ENCODE results near the gene POLE.
A peak's percentile ranks its signal among the peaks of the same experiment; 100 is the strongest.

Gene POLE

GRCh38 chr12:132623072-132623869, 63.9 kb downstream of the POLE start:
- Histone ChIP-seq H3K27ac (ENCODE audit: low read depth, low read length) (no peak overlapping the region), H3K9ac (ENCODE audit: low read length in 5 of 5) (no peak overlapping the region), H3K4me1 (ENCODE audit: control insufficient read depth in 5 of 5, insufficient read depth in 5 of 5, low read length in 5 of 5) (peaks cover 4 to 12% (median 11%) of the 10 kb centered on the region in 5 donors), H3K36me3 (ENCODE audit: control insufficient read depth in 5 of 5, insufficient read depth in 5 of 5, low read length in 5 of 5) (peaks cover 0 to 27% (median 24%) of the 10 kb centered on the region in 5 donors), H3K9me3 (ENCODE audit: control insufficient read depth in 5 of 5, low read length in 5 of 5) (no peaks in the 10 kb centered on the region), H3K4me3 (ENCODE audit: low read depth in 1 of 5, low read length in 5 of 5) (peak overlapping the region in 1 of 5 donors; percentile 22), H3K27me3 (ENCODE audit: control insufficient read depth in 5 of 5, insufficient read depth in 4 of 5, low read length in 5 of 5) (peaks cover 7 to 28% (median 17%) of the 10 kb centered on the region in 5 donors)

- Histone ChIP-seq H3K27ac (ENCODE audit: low read depth, low read length) (no peak overlapping the region), H3K9ac (ENCODE audit: low read length in 5 of 5) (peak overlapping the region in 1 of 5 donors; percentile 21), H3K36me3 (ENCODE audit: control insufficient read depth in 5 of 5, insufficient read depth in 5 of 5, low read length in 5 of 5) (peaks cover 0 to 27% (median 24%) of the 10 kb centered on the region in 5 donors), H3K27me3 (ENCODE audit: control insufficient read depth in 5 of 5, insufficient read depth in 4 of 5, low read length in 5 of 5) (peaks cover 12 to 35% (median 23%) of the 10 kb centered on the region in 5 donors), H3K4me3 (ENCODE audit: low read depth in 1 of 5, low read length in 5 of 5) (peak overlapping the region in 1 of 5 donors; percentile 22), H3K4me1 (ENCODE audit: control insufficient read depth in 5 of 5, insufficient read depth in 5 of 5, low read length in 5 of 5) (peaks cover 6 to 12% (median 11%) of the 10 kb centered on the region in 5 donors), H3K9me3 (ENCODE audit: control insufficient read depth in 5 of 5, low read length in 5 of 5) (peaks cover 0 to 3% (median 0%) of the 10 kb centered on the region in 5 donors)
These were observed 64.6 kb downstream of the POLE start for GRCh38 chr12:132622437-132623071.

- no peak overlapping the region for H3K27ac ChIP-seq (ENCODE audit: low read depth, low read length)
- peaks cover 0 to 27% (median 24%) of the 10 kb centered on the region in 5 donors for H3K36me3 ChIP-seq (ENCODE audit: control insufficient read depth in 5 of 5, insufficient read depth in 5 of 5, low read length in 5 of 5)
- H3K4me3 ChIP-seq (ENCODE audit: low read depth in 1 of 5, low read length in 5 of 5): no peak overlapping the region
These were observed 65.3 kb downstream of the POLE start for GRCh38 chr12:132621657-132622435.

GRCh38 chr12:132620899-132621656, 66.1 kb downstream of the POLE start:
- H3K36me3 ChIP-seq (ENCODE audit: control insufficient read depth in 5 of 5, insufficient read depth in 5 of 5, low read length in 5 of 5): peaks cover 0 to 26% (median 22%) of the 10 kb centered on the region in 5 donors
- peaks cover 6 to 12% (median 11%) of the 10 kb centered on the region in 5 donors for H3K4me1 ChIP-seq (ENCODE audit: control insufficient read depth in 5 of 5, insufficient read depth in 5 of 5, low read length in 5 of 5)
- H3K27me3 ChIP-seq (ENCODE audit: control insufficient read depth in 5 of 5, insufficient read depth in 4 of 5, low read length in 5 of 5): peaks cover 20 to 48% (median 35%) of the 10 kb centered on the region in 5 donors
- H3K9me3 ChIP-seq (ENCODE audit: control insufficient read depth in 5 of 5, low read length in 5 of 5): peaks cover 0 to 13% (median 5%) of the 10 kb centered on the region in 5 donors
- H3K4me3 ChIP-seq (ENCODE audit: low read depth in 1 of 5, low read length in 5 of 5): no peak overlapping the region
- no peak overlapping the region for H3K27ac ChIP-seq (ENCODE audit: low read depth, low read length)
- no peak overlapping the region for H3K9ac ChIP-seq (ENCODE audit: low read length in 5 of 5)

More at GRCh38 chr12:132621657-132622435, 65.3 kb downstream of the POLE start:
- peaks cover 19 to 42% (median 30%) of the 10 kb centered on the region in 5 donors for H3K27me3 ChIP-seq (ENCODE audit: control insufficient read depth in 5 of 5, insufficient read depth in 4 of 5, low read length in 5 of 5)
- peaks cover 6 to 12% (median 11%) of the 10 kb centered on the region in 5 donors for H3K4me1 ChIP-seq (ENCODE audit: control insufficient read depth in 5 of 5, insufficient read depth in 5 of 5, low read length in 5 of 5)
- peaks cover 0 to 10% (median 2%) of the 10 kb centered on the region in 5 donors for H3K9me3 ChIP-seq (ENCODE audit: control insufficient read depth in 5 of 5, low read length in 5 of 5)
- H3K9ac ChIP-seq (ENCODE audit: low read length in 5 of 5): no peak overlapping the region

GRCh38 chr12:132620113-132620898, 66.8 kb downstream of the POLE start:
- peaks cover 0 to 13% (median 5%) of the 10 kb centered on the region in 5 donors for H3K9me3 ChIP-seq (ENCODE audit: control insufficient read depth in 5 of 5, low read length in 5 of 5)
- H3K4me3 ChIP-seq (ENCODE audit: low read depth in 1 of 5, low read length in 5 of 5): no peak overlapping the region
- peaks cover 28 to 55% (median 43%) of the 10 kb centered on the region in 5 donors for H3K27me3 ChIP-seq (ENCODE audit: control insufficient read depth in 5 of 5, insufficient read depth in 4 of 5, low read length in 5 of 5)
- H3K9ac ChIP-seq (ENCODE audit: low read length in 5 of 5): no peak overlapping the region
- no peak overlapping the region for H3K27ac ChIP-seq (ENCODE audit: low read depth, low read length)
- peaks cover 0 to 18% (median 15%) of the 10 kb centered on the region in 5 donors for H3K36me3 ChIP-seq (ENCODE audit: control insufficient read depth in 5 of 5, insufficient read depth in 5 of 5, low read length in 5 of 5)
- H3K4me1 ChIP-seq (ENCODE audit: control insufficient read depth in 5 of 5, insufficient read depth in 5 of 5, low read length in 5 of 5): peaks cover 6 to 12% (median 11%) of the 10 kb centered on the region in 5 donors

- Histone ChIP-seq H3K9me3 (ENCODE audit: control insufficient read depth in 5 of 5, low read length in 5 of 5) (peaks cover 0 to 13% (median 5%) of the 10 kb centered on the region in 5 donors), H3K27me3 (ENCODE audit: control insufficient read depth in 5 of 5, insufficient read depth in 4 of 5, low read length in 5 of 5) (peaks cover 31 to 59% (median 45%) of the 10 kb centered on the region in 5 donors), H3K36me3 (ENCODE audit: control insufficient read depth in 5 of 5, insufficient read depth in 5 of 5, low read length in 5 of 5) (peaks cover 0 to 10% (median 7%) of the 10 kb centered on the region in 5 donors), H3K4me1 (ENCODE audit: control insufficient read depth in 5 of 5, insufficient read depth in 5 of 5, low read length in 5 of 5) (peaks cover 6 to 19% (median 11%) of the 10 kb centered on the region in 5 donors), H3K27ac (ENCODE audit: low read depth, low read length) (no peak overlapping the region), H3K9ac (ENCODE audit: low read length in 5 of 5) (no peak overlapping the region), H3K4me3 (ENCODE audit: low read depth in 1 of 5, low read length in 5 of 5) (no peak overlapping the region)
These were observed 67.6 kb downstream of the POLE start for GRCh38 chr12:132619386-132620112.

GRCh38 chr12:132619071-132619385, 68.1 kb downstream of the POLE start:
- H3K27me3 ChIP-seq (ENCODE audit: control insufficient read depth in 5 of 5, insufficient read depth in 4 of 5, low read length in 5 of 5): peaks cover 31 to 59% (median 45%) of the 10 kb centered on the region in 5 donors

GRCh38 chr12:132618683-132619043, 68.5 kb downstream of the POLE start, which contains the start of gene P2RX2:
P2RX2 (plus strand) TSS chr12:132618776; CDS start chr12:132618817, 41 bp downstream.
- Histone ChIP-seq H3K9ac (ENCODE audit: low read length in 5 of 5) (no peak within 1 kb of the TSS), H3K27me3 (ENCODE audit: control insufficient read depth in 5 of 5, insufficient read depth in 4 of 5, low read length in 5 of 5) (peaks cover 31 to 59% (median 45%) of the 10 kb centered on the region in 5 donors), H3K36me3 (ENCODE audit: control insufficient read depth in 5 of 5, insufficient read depth in 5 of 5, low read length in 5 of 5) (peaks cover 0 to 3% (median 0%) of the 10 kb centered on the region in 5 donors), H3K4me1 (ENCODE audit: control insufficient read depth in 5 of 5, insufficient read depth in 5 of 5, low read length in 5 of 5) (peaks cover 6 to 19% (median 11%) of the 10 kb centered on the region in 5 donors), H3K9me3 (ENCODE audit: control insufficient read depth in 5 of 5, low read length in 5 of 5) (peaks cover 0 to 13% (median 5%) of the 10 kb centered on the region in 5 donors), H3K27ac (ENCODE audit: low read depth, low read length) (no peak within 1 kb of the TSS), H3K4me3 (ENCODE audit: low read depth in 1 of 5, low read length in 5 of 5) (no peak within 1 kb of the TSS)

More at GRCh38 chr12:132619071-132619385, 68.1 kb downstream of the POLE start:
- peaks cover 0 to 5% (median 2%) of the 10 kb centered on the region in 5 donors for H3K36me3 ChIP-seq (ENCODE audit: control insufficient read depth in 5 of 5, insufficient read depth in 5 of 5, low read length in 5 of 5)
- H3K9ac ChIP-seq (ENCODE audit: low read length in 5 of 5): no peak overlapping the region
- no peak overlapping the region for H3K27ac ChIP-seq (ENCODE audit: low read depth, low read length)
- H3K4me3 ChIP-seq (ENCODE audit: low read depth in 1 of 5, low read length in 5 of 5): no peak overlapping the region
- H3K4me1 ChIP-seq (ENCODE audit: control insufficient read depth in 5 of 5, insufficient read depth in 5 of 5, low read length in 5 of 5): peaks cover 6 to 19% (median 11%) of the 10 kb centered on the region in 5 donors
- H3K9me3 ChIP-seq (ENCODE audit: control insufficient read depth in 5 of 5, low read length in 5 of 5): peaks cover 0 to 13% (median 5%) of the 10 kb centered on the region in 5 donors

Measured in subcutaneous abdominal adipose tissue (tissue), 5 donors.